Measurements from ENCODE around the gene TNFAIP8. TPM values are rescaled to one million over a fixed set of nuclear protein-coding genes. Genes with fewer than 3 reads are reported as not detected.
A peak's percentile ranks its signal among the peaks of the same experiment; 100 is the strongest.

TNFAIP8 gene
- total RNA-seq, 1 donor from 2014 or later = 19.5 TPM

GRCh38 chr5:119363271-119363670 lies 7.5 kb downstream of the TNFAIP8 start:
- DNase-seq (ENCODE audit: low spot score) = no peak
- no peak overlapping the region for H3K27ac Mint-ChIP-seq (ENCODE audit: unreplicated experiment)
- H3K4me3 Mint-ChIP-seq (ENCODE audit: unreplicated experiment) = no peak overlapping the region
- peaks cover 68% of the 10 kb centered on the region for H3K4me1 Mint-ChIP-seq (ENCODE audit: low read depth)
- no peaks in the 10 kb centered on the region for H3K27me3 Mint-ChIP-seq (ENCODE audit: low read depth)
- TF ChIP-seq CTCF (IDR thresholded peaks at IDR 0.05) = no peak
- H3K36me3 Mint-ChIP-seq (ENCODE audit: low read depth) = peaks cover 2% of the 10 kb centered on the region
- peaks cover 2% of the 10 kb centered on the region for H3K9me3 Mint-ChIP-seq (ENCODE audit: low read depth)

GRCh38 chr5:119363936-119364335 lies 8.1 kb downstream of the TNFAIP8 start:
- TF ChIP-seq CTCF (IDR thresholded peaks at IDR 0.05) = no peak
- Mint-ChIP-seq H3K9me3 (ENCODE audit: low read depth) (peaks cover 2% of the 10 kb centered on the region), H3K4me1 (ENCODE audit: low read depth) (peaks cover 73% of the 10 kb centered on the region), H3K36me3 (ENCODE audit: low read depth) (peaks cover 2% of the 10 kb centered on the region), H3K4me3 (ENCODE audit: unreplicated experiment) (no peak overlapping the region), H3K27ac (ENCODE audit: unreplicated experiment) (no peak overlapping the region), H3K27me3 (ENCODE audit: low read depth) (no peaks in the 10 kb centered on the region)
- no peak for DNase-seq (ENCODE audit: low spot score)

- DNase-seq (ENCODE audit: low spot score) = no peak
- no peak overlapping the region for H3K4me3 Mint-ChIP-seq (ENCODE audit: unreplicated experiment)
- peak overlapping the region; percentile 94 for H3K27ac Mint-ChIP-seq (ENCODE audit: unreplicated experiment)
- no peaks in the 10 kb centered on the region for H3K27me3 Mint-ChIP-seq (ENCODE audit: low read depth)
- TF ChIP-seq CTCF (IDR thresholded peaks at IDR 0.05) = no peak
- peaks cover 74% of the 10 kb centered on the region for H3K4me1 Mint-ChIP-seq (ENCODE audit: low read depth)
- peaks cover 2% of the 10 kb centered on the region for H3K9me3 Mint-ChIP-seq (ENCODE audit: low read depth)
- peaks cover 2% of the 10 kb centered on the region for H3K36me3 Mint-ChIP-seq (ENCODE audit: low read depth)
Measured at GRCh38 chr5:119365847-119366539, 10.2 kb downstream of the TNFAIP8 start.

GRCh38 chr5:119366540-119366881 lies 10.7 kb downstream of the TNFAIP8 start:
- no peak overlapping the region for H3K4me3 Mint-ChIP-seq (ENCODE audit: unreplicated experiment)
- peaks cover 75% of the 10 kb centered on the region for H3K4me1 Mint-ChIP-seq (ENCODE audit: low read depth)
- no peaks in the 10 kb centered on the region for H3K27me3 Mint-ChIP-seq (ENCODE audit: low read depth)
- TF ChIP-seq CTCF (IDR thresholded peaks at IDR 0.05) = no peak
- peaks cover 2% of the 10 kb centered on the region for H3K36me3 Mint-ChIP-seq (ENCODE audit: low read depth)
- H3K27ac Mint-ChIP-seq (ENCODE audit: unreplicated experiment) = peak overlapping the region; percentile 67
- peaks cover 2% of the 10 kb centered on the region for H3K9me3 Mint-ChIP-seq (ENCODE audit: low read depth)
- DNase-seq (ENCODE audit: low spot score) = no peak

- Mint-ChIP-seq H3K27ac (ENCODE audit: unreplicated experiment) (peak overlapping the region; percentile 83), H3K27me3 (ENCODE audit: low read depth) (no peaks in the 10 kb centered on the region), H3K4me3 (ENCODE audit: unreplicated experiment) (no peak overlapping the region), H3K36me3 (ENCODE audit: low read depth) (peaks cover 2% of the 10 kb centered on the region), H3K9me3 (ENCODE audit: low read depth) (peaks cover 2% of the 10 kb centered on the region), H3K4me1 (ENCODE audit: low read depth) (peaks cover 69% of the 10 kb centered on the region)
- TF ChIP-seq CTCF (IDR thresholded peaks at IDR 0.05) = no peak
- no peak for DNase-seq (ENCODE audit: low spot score)
Measured at GRCh38 chr5:119367502-119368237, 11.9 kb downstream of the TNFAIP8 start.

All from chondrocyte (in vitro differentiated cells).